ENCODE data around the gene LRRC57.
A peak's percentile ranks its signal among the peaks of the same experiment; 100 is the strongest.

LRRC57 gene

DNA sequence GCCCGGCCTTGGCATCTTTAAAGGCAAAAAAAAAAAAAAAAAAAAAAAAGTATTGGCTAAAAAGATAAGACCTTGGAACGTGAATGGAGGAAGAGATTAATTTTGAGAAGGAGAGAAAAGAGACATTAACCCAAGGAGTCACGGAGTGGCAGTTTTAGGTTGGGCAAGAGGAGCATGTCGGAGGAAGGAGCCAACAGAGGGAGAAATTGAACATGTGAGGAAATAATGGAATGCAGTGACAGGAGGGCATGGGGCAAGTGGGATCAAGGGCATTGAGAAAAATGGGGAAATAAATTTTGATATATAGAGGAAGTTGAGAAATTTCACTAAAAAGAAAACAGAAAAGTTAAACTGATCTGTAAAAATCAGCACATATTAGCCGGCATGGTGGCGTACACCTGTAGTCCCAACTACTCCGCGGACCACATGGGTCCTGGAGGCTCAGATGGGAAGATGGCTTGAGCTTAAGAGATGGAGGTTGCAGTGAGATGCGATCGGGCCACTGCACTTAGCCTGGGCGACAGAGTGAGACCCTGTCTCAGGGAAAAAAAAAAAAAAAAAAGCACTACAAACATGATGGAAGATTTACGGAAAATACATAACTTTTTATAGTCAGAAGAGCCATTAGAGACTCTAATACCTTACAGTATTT, 1.3 kb upstream of the LRRC57 start:
- DNase-seq (ENCODE audit: low read depth): no peak

- peak; percentile 9 for DNase-seq (ENCODE audit: low read depth)
These were observed 469 bp upstream of the LRRC57 start for GRCh38 chr15:42549032-42549491.

- peak; percentile 78 for DNase-seq (ENCODE audit: low read depth)
These were observed 710 bp downstream of the LRRC57 start for GRCh38 chr15:42547918-42548248.

DNA sequence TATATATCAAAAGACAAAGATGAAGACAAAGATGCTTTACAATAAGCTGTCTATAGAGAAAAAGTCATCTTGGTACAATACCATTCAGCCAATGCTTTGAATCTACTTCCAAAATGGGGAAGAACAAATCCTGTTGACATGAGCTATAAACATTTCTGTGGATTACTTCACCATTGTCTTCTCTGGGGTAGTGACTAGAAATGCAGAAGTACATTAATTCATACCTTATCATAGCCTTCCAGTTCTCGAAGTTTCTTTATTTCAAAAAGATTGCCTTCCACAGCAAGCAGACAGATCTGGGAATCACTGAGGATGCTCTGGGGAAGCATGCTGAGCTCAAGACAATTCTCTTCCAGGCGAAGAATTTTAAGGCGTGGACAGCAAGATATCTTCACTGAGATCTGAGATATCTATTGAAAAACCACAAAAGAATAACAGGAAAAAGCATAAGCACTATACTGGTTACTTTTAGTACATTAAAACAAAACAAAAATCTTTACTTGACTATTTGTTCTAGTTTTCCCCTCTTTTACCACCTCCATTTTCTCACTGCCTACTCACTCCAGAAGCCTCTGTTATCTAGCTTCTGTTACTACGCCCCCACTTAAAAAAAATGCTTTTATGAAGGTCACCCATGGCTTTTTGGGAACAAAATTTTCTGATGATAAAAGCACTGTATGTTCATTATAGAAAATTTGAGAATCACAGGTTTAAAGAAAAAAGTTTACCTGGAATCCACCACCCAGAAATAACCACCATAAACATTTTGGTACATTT, 3.6 kb downstream of the LRRC57 start:
- peak; percentile 34 for DNase-seq (ENCODE audit: low read depth)

DNA sequence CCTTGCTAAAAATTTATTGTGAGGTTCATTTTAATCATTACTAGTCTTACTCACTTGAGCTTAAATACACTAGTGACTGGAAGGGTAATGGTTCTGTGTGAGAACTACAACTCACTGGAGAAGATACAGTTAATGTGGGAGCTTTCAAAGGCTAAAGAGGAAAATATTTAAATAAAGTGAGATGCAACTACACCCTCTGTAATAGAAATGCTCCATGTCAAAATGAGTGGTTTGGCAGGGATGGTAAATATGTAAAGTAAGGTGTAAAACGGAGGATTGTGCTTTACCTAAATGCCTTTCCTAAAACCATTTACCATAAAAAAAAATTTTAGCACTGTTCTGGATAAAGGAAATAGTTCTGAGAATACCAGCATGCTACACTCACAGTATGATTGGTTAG, 15.3 kb downstream of the LRRC57 start:
- no peak for DNase-seq (ENCODE audit: low read depth)

- DNase-seq (ENCODE audit: low read depth): no peak
These were observed 19.6 kb downstream of the LRRC57 start for GRCh38 chr15:42528970-42529369.

- DNase-seq (ENCODE audit: low read depth): no peak
These were observed 25.3 kb downstream of the LRRC57 start for GRCh38 chr15:42523331-42523730.

- peak; percentile 89 for DNase-seq (ENCODE audit: low read depth)
These were observed 37.6 kb downstream of the LRRC57 start for GRCh38 chr15:42511007-42511391.

GRCh38 chr15:42510258-42511006, 38.2 kb downstream of the LRRC57 start:
- DNase-seq (ENCODE audit: low read depth): no peak

DNA sequence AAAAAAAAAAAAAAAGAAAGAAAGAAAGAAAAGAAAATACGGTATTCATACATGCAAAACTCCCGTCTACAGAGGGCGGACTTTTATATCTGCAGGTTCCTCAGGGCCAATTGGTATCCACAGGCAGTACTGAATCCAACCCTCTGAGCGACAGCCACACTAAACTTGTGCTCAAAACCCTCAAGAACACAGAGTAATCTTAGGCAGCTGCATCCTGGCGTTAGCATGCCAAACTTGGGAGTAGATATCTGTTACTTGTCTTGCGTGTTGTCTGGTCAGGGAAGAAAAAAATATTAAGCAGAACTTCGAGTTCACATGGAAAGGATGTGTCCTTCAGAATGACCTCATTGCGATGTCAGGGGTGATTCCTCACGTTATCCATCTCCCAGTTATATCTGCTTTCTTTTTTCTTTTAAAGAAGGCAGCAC, 40.3 kb downstream of the LRRC57 start:
- no peak for DNase-seq (ENCODE audit: low read depth)

GRCh38 chr15:42507514-42507913, 41.1 kb downstream of the LRRC57 start:
- DNase-seq (ENCODE audit: low read depth): no peak

- no peak for DNase-seq (ENCODE audit: low read depth)
These were observed 44.0 kb downstream of the LRRC57 start for GRCh38 chr15:42504631-42505030.

DNA sequence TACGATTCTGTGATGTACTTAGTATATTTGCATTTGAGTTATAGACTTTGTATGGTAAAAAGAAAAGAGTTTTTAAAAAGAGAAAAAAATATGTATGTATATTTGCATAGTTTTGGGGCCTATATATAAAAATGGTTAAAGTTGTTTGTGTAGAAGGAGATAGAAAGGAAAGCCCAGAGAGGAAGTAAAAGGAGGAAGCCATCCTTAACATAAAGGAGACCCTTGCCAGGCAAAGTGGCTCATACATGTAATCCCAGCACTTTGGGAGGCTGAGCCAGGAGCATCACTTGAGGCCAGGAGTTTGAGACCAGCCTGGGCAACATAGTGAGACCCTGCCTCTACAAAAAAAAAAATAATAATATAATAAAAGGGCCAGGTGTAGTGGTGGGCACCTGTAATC, 44.8 kb downstream of the LRRC57 start:
- DNase-seq (ENCODE audit: low read depth): no peak

GRCh38 chr15:42502477-42502876, 46.1 kb downstream of the LRRC57 start:
- no peak for DNase-seq (ENCODE audit: low read depth)

DNA sequence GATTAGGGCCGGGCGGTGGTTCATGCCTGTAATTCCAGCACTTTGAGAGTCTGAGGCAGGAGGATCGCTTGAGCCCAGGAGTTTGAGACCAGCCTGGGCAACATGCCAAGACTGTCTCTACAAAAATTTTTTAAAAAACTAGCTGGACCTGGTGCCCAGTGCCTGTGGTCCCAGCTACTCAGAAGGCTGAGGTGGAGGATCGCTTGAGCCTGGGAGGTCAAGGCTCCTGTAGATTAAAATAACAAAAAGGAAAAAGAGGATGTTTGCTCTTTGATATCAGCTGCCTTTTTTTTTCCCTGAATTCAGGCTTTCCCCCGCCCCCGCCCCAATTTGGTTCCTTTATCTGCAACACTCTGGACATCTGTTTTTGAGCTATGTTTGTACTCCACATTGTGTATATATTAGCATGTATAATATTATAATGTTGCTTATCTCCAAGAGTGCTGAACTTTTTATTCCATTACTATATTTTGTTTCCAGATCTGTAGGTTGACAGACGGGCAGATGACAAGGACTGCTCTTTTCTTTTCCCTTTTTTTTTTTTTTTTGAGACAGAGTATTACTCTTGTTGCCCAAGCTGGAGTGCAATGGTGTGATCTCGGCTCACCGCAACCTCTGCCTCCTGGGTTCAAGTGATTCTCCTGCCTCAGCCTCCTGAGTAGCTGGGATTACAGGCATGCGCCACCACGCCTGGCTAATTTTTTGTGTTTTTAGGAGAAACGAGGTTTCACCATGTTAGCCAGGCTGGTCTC, 48.6 kb downstream of the LRRC57 start:
- DNase-seq (ENCODE audit: low read depth): no peak

GRCh38 chr15:42498212-42499068, 50.2 kb downstream of the LRRC57 start:
- no peak for DNase-seq (ENCODE audit: low read depth)

- peak; percentile 98 for DNase-seq (ENCODE audit: low read depth)
These were observed 53.0 kb downstream of the LRRC57 start, which contains the start of gene SNAP23 for GRCh38 chr15:42495361-42496212. TSS of gene SNAP23 (plus strand) at chr15:42495634. CDS start at chr15:42511847, 16,213 bp downstream.

DNA sequence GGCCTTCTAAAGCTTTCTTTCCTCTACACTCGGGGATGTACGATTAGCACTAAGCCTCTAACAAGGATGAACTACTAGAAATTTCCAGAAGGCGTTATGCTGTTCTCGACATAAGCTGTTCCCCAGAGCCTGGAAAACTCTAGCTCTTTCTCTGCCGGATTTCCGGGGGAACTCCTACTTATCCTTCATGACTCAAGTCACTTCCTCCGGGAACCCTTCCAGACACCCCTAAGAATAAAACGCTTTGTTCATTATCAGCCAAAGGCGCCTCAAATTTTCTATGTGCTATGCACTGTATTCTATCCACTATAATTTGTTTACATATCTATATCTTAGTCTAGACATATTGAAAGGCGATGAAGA, 53.6 kb downstream of the LRRC57 start:
- DNase-seq (ENCODE audit: low read depth): peak; percentile 81

- DNase-seq (ENCODE audit: low read depth): no peak
These were observed 54.9 kb downstream of the LRRC57 start for GRCh38 chr15:42493679-42494078.

DNA sequence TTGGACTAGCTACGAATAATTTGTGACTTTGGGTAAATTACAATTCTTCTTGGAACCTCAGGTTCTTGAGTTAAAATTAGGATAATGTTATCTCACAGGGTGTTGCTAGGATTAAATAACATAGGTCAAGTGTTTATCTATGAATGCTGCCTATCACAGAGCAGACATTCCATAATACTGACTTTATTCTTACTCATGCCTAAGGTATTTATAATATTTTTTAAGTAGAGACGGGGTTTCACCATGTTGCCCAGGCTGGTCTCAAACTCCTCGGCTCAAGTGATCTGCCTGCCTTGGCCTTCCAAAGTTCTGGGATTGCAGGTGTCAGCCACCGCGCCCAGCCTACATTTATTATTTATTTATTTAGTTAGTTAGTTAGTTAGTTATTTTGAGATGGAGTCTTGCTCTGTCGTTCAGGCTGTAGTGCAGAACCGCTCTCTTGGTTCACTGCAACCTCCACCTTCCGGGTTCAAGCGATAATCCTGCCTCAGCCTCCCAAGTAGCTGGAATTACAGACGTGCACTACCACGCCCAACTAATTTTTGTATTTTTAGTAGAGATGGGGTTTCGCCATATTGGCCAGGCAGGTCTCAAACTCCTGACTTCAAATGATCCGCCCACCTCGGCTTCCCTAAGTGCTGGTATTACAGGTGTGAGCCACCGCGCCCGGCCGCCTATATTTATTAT, 56.9 kb downstream of the LRRC57 start:
- peak; percentile 84 for DNase-seq (ENCODE audit: low read depth)
